ENCODE results near the gene ZNF764.

Gene ZNF764

DNA sequence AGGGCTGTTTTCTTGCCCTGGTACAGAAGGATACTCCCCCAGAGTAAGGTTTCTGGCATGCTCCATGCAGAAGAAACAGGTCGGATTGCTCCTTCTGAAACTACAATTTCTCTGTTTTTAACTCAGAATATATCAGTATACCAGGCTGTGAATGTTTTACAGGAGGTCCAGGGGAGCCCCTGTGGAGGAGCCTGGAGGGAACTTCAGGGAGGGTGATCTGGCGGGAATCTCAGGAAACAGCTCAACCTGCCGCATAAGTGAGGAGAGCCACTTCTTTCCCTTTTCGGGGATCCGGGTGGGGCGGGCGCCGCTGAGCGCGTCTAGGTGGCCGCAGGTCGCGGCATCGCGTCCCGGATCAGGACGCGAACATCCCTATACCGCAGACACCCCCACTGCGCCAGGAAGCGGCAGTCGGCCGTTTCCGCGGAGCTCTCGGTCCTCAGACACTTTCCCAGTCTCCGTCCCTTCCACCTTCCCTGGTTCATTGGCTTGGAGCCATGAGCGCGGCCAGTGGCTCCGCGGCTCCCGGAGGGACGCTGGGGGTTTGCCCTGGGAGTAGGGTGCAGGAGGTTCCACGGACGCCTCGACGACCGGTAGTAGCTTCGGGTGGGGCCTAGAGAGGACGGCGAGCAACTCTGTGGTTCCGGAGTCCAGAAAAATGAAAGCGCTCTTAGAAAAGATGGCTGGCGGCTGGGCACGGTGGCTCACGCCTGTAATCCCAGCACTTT lies 3.1 kb upstream of the ZNF764 start:
- TF ChIP-seq, protein P1, sequence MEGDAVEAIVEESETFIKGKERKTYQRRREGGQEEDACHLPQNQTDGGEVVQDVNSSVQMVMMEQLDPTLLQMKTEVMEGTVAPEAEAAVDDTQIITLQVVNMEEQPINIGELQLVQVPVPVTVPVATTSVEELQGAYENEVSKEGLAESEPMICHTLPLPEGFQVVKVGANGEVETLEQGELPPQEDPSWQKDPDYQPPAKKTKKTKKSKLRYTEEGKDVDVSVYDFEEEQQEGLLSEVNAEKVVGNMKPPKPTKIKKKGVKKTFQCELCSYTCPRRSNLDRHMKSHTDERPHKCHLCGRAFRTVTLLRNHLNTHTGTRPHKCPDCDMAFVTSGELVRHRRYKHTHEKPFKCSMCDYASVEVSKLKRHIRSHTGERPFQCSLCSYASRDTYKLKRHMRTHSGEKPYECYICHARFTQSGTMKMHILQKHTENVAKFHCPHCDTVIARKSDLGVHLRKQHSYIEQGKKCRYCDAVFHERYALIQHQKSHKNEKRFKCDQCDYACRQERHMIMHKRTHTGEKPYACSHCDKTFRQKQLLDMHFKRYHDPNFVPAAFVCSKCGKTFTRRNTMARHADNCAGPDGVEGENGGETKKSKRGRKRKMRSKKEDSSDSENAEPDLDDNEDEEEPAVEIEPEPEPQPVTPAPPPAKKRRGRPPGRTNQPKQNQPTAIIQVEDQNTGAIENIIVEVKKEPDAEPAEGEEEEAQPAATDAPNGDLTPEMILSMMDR (IDR thresholded peaks at IDR 0.05; ENCODE audit: insufficient read depth, low read length, missing control alignments) = no peak
- CTCF ChIA-PET = no interaction called here
- POLR2A ChIA-PET = no interaction called here
- no peak overlapping the region; the same call in 1 of the 2 replicates for H3K4me3 ChIP-seq (ENCODE audit: low read depth, low read length)
- no peak for DNase-seq (ENCODE audit: low read depth, low spot score)

DNA sequence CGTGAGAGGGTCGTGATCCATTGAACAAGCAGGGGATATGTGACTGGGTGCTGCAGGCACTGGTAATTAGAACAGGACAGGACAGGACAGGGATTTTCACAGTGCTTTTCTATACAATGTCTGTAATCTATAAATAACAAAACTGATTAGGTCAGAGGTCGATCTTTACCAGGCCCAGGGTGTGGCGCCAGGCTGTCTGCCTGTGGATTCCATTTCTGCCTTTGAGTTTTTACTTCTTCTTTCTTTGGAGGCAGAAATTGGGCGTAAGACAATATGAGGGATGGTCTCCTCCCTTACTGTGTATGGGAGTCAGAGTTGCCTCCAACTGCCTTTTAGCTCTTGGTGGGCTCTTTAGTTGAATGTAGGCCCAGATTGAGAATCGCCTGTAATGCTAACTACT lies 1.5 kb upstream of the ZNF764 start:
- no peak for DNase-seq (ENCODE audit: low read depth, low spot score)
- H3K4me3 ChIP-seq (ENCODE audit: low read depth, low read length) = no peak overlapping the region
- ChIA-PET POLR2A (no interaction called here), CTCF (no interaction called here)
- TF ChIP-seq, protein P1 (IDR thresholded peaks at IDR 0.05; ENCODE audit: insufficient read depth, low read length, missing control alignments) = no peak

DNA sequence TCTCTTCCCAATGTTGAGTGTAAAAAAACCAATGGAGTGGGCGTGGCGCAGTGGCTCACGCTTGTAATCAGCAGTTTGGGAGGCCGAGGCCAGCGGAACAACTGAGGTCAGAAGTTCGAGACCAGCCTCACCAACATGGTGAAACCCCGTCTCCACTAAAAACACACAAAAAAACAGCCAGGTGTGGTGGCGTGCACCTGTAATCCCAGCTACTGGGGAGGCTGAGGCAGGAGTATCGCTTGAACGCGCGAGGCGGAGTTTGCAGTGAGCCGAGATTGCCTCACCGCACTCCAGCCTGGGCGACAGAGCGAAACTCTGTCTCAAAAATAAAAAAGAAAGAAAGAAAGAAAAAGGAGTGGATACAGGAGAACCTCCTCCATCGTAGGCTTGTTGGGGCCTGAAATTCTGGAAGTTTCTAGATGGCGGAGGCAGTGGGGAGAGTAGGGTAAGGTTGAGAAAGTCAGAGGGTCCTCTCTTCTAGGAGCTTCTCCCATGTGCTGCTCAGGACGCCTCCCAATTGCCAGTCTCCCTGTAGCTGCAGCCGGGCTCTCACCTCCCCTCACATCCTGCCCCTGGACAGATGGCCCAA lies 709 bp upstream of the ZNF764 start:
- TF ChIP-seq, protein P1 (IDR thresholded peaks at IDR 0.05; ENCODE audit: insufficient read depth, low read length, missing control alignments) = no peak
- POLR2A ChIA-PET = interaction anchor here (0.7 to 2.4 kb wide), 6 partner anchors 13 to 371 kb away, joined by 3 to 23 read pairs (median 3); partner anchors contain the start of genes CD2BP2, ZNF688, ZNF689 and ZNF747
- peak overlapping the region; percentile 40 for H3K4me3 ChIP-seq (ENCODE audit: low read depth, low read length)

DNA sequence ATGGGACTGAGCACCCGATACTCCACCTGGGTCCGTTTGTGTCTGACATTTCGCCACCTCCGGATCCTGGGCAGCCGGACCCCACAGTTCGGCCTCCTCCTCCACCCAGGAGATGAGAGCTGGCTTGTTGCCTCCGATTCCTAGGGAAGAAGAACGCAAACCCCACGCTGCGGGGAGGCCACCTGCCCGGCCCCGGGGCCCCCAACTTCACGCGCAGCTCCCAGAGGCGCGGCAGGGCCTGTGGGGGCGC lies 542 bp downstream of the ZNF764 start:
- POLR2A ChIA-PET = interaction anchor here (0.6 to 2.4 kb wide), 3 partner anchors 14 to 128 kb away, joined by 3 to 23 read pairs (median 3); partner anchors contain the start of genes DCTPP1 and ZNF688
- peak overlapping the region; percentile 76 for H3K4me3 ChIP-seq (ENCODE audit: low read depth, low read length)
- TF ChIP-seq, protein P1 (IDR thresholded peaks at IDR 0.05; ENCODE audit: insufficient read depth, low read length, missing control alignments) = peak; percentile 2
- no peak for DNase-seq (ENCODE audit: low read depth, low spot score)
- CTCF ChIA-PET = interaction anchor here (1.2 to 2.6 kb wide), 5 partner anchors 13 to 108 kb away, joined by 3 to 27 read pairs (median 8); partner anchors contain the start of genes ZNF688 and ZNF747

More for the DNA sequence above, 709 bp upstream of the ZNF764 start:
- CTCF ChIA-PET = interaction anchor here (0.8 to 2.6 kb wide), 8 partner anchors 8 to 129 kb away, joined by 3 to 27 read pairs (median 6); partner anchors contain the start of genes DCTPP1, ZNF688 and ZNF747
- DNase-seq (ENCODE audit: low read depth, low spot score) = no peak

DNA sequence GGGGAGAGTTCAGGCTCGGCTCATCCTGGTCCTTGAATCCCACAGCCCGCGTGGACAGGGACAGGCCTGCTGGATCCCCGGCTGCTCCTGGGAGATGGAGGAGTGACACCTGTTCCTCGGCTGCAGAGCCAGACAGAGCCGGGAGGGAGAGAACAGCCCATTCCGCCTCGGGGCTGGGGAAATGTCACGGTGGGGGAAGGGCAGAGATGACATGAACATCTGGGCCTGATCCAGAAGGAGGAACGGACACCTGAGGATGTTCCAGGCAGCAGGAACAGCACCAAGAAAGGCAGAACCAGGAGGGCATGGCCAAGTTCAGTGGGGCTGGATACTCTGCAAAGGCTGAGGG lies 2.1 kb downstream of the ZNF764 start:
- H3K4me3 ChIP-seq (ENCODE audit: low read depth, low read length) = no peak overlapping the region
- TF ChIP-seq, protein P1 (IDR thresholded peaks at IDR 0.05; ENCODE audit: insufficient read depth, low read length, missing control alignments) = no peak
- DNase-seq (ENCODE audit: low read depth, low spot score) = no peak
- POLR2A ChIA-PET = no interaction called here
- CTCF ChIA-PET = interaction anchor here (0.9 to 2.6 kb wide), 3 partner anchors 14 to 21 kb away, joined by 3 to 27 read pairs (median 8); partner anchors contain the start of gene ZNF747
